ENCODE results near the gene TCEANC2. TPM values are rescaled to one million over a fixed set of nuclear protein-coding genes. Genes with fewer than 3 reads are reported as not detected.

The TCEANC2 gene
- total RNA-seq, 4 donors from 2014 or later, result 1.9 to 4.3 (median 3.2) TPM

GRCh38 chr1:54105736-54106269 lies 52.4 kb downstream of the TCEANC2 start:
- H3K4me1 ChIP-seq, result no peaks in the 10 kb centered on the region
- no peak for DNase-seq
- 51 to 68% methylated on average over 6 of the region's 6 CpGs for WGBS, 2 donors
- peaks cover 0 to 8% (median 0%) of the 10 kb centered on the region in 3 donors for H3K36me3 ChIP-seq
- no peak overlapping the region for H3K27ac ChIP-seq
- no peaks in the 10 kb centered on the region for H3K27me3 ChIP-seq
- no peak overlapping the region for H3K4me3 ChIP-seq
- intact Hi-C loops (cut with DNase I), result no loop called here
- TF ChIP-seq CTCF (IDR thresholded peaks at IDR 0.05) (no peak), POLR2A (IDR thresholded peaks at IDR 0.05) (no peak)
- no peaks in the 10 kb centered on the region for H3K9me3 ChIP-seq

GRCh38 chr1:54107131-54107530 lies 53.7 kb downstream of the TCEANC2 start:
- WGBS, 2 donors, result 10 to 60% methylated on average over 1 to 2 of the region's 2 CpGs
- Histone ChIP-seq H3K9me3 (no peaks in the 10 kb centered on the region), H3K36me3 (peaks cover 0 to under 1% (median 0%) of the 10 kb centered on the region in 3 donors), H3K4me1 (no peaks in the 10 kb centered on the region), H3K27me3 (no peaks in the 10 kb centered on the region), H3K4me3 (no peak overlapping the region), H3K27ac (no peak overlapping the region)
- intact Hi-C loops (cut with DNase I), result no loop called here
- no peak for TF ChIP-seq CTCF (IDR thresholded peaks at IDR 0.05)
- TF ChIP-seq POLR2A (IDR thresholded peaks at IDR 0.05), result no peak
- DNase-seq, result no peak

DNA sequence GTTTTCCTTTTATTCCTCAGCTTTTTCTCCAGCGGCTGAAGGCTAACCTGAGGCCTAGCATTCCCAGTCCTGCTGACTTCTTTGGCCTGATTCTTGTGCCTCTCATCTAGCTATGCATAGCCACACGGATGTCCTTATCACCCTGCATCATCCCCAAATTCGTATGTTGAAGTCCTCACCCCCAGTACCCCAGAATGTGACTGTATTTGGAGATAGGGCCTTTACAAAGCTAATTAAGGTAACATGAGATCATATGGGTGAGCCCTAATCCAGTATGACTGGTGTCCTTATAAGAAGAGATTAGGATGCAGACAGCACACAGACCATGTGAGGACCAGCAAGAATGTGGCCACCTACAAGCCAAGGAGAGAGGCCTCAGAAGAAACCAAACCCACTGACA lies 54.7 kb downstream of the TCEANC2 start:
- 86 to 95% methylated on average over 3 of the region's 3 CpGs for WGBS, 2 donors
- DNase-seq, result no peak
- intact Hi-C loops (cut with DNase I), result no loop called here
- H3K4me3 ChIP-seq, result no peak overlapping the region
- no peak for TF ChIP-seq POLR2A (IDR thresholded peaks at IDR 0.05)
- no peak for TF ChIP-seq CTCF (IDR thresholded peaks at IDR 0.05)
- no peaks in the 10 kb centered on the region for H3K36me3 ChIP-seq
- H3K27me3 ChIP-seq, result no peaks in the 10 kb centered on the region
- H3K4me1 ChIP-seq, result no peaks in the 10 kb centered on the region
- H3K9me3 ChIP-seq, result no peaks in the 10 kb centered on the region
- no peak overlapping the region for H3K27ac ChIP-seq

- Histone ChIP-seq H3K4me1 (no peaks in the 10 kb centered on the region), H3K36me3 (no peaks in the 10 kb centered on the region), H3K9me3 (no peaks in the 10 kb centered on the region), H3K27me3 (no peaks in the 10 kb centered on the region), H3K27ac (no peak overlapping the region), H3K4me3 (no peak overlapping the region)
- WGBS, 2 donors, result 77 to 78% methylated on average over 5 of the region's 6 CpGs
- intact Hi-C loops (cut with DNase I), result no loop called here
- no peak for DNase-seq
- TF ChIP-seq POLR2A (IDR thresholded peaks at IDR 0.05) (no peak), CTCF (IDR thresholded peaks at IDR 0.05) (no peak)
Observed at GRCh38 chr1:54109129-54110090, 56.0 kb downstream of the TCEANC2 start.

GRCh38 chr1:54110996-54111395 lies 57.6 kb downstream of the TCEANC2 start:
- WGBS, 2 donors, result 89 to 100% methylated on average over 2 to 7 of the region's 10 CpGs
- Histone ChIP-seq H3K4me3 (no peak overlapping the region), H3K4me1 (no peaks in the 10 kb centered on the region), H3K27me3 (no peaks in the 10 kb centered on the region), H3K36me3 (no peaks in the 10 kb centered on the region), H3K27ac (no peak overlapping the region), H3K9me3 (no peaks in the 10 kb centered on the region)
- intact Hi-C loops (cut with DNase I), result no loop called here
- TF ChIP-seq POLR2A (IDR thresholded peaks at IDR 0.05), result no peak
- no peak for TF ChIP-seq CTCF (IDR thresholded peaks at IDR 0.05)
- no peak for DNase-seq

All from esophagus squamous epithelium (tissue), 5 donors.